HG02973 (cell line): ENCODE results near the gene IL1RAPL2.
"Not testable (repeated sequence)": the region's sequence is repeated elsewhere in the genome, so short reads cannot be mapped to it uniquely, and the experiment has no call there.

Experiments
- ATAC-seq: cut with Tn5 transposase; IDR thresholded peaks from one replicate; pipeline ENCODE4 v1.9.1; 2021; ENCODE audit warnings: moderate library complexity; ENCODE audit not compliant: unreplicated experiment

IL1RAPL2 gene

GRCh38 chrX:105134273-105134672 lies 568.3 kb downstream of the IL1RAPL2 start:
- ATAC-seq: no peak

- ATAC-seq: no peak
Measured at GRCh38 chrX:105136786-105137185, 570.8 kb downstream of the IL1RAPL2 start.

- no peak for ATAC-seq
Measured at GRCh38 chrX:105150036-105150435, 584.0 kb downstream of the IL1RAPL2 start.

GRCh38 chrX:105150557-105150956 lies 584.6 kb downstream of the IL1RAPL2 start:
- ATAC-seq: no peak

GRCh38 chrX:105167233-105167632 lies 601.2 kb downstream of the IL1RAPL2 start:
- no peak for ATAC-seq

GRCh38 chrX:105168577-105168976 lies 602.6 kb downstream of the IL1RAPL2 start:
- ATAC-seq: no peak

GRCh38 chrX:105173071-105173470 lies 607.1 kb downstream of the IL1RAPL2 start:
- no peak for ATAC-seq

- no peak for ATAC-seq
Measured at GRCh38 chrX:105179644-105180043, 613.6 kb downstream of the IL1RAPL2 start.

GRCh38 chrX:105189093-105189492 lies 623.1 kb downstream of the IL1RAPL2 start:
- ATAC-seq: no peak

- no peak for ATAC-seq
Measured at GRCh38 chrX:105190252-105190853, 624.4 kb downstream of the IL1RAPL2 start.

- ATAC-seq: no peak
Measured at GRCh38 chrX:105191878-105192277, 625.9 kb downstream of the IL1RAPL2 start.

GRCh38 chrX:105209406-105209805 lies 643.4 kb downstream of the IL1RAPL2 start:
- ATAC-seq: no peak

- ATAC-seq: no peak
Measured at GRCh38 chrX:105210258-105210657, 644.3 kb downstream of the IL1RAPL2 start.

- no peak for ATAC-seq
Measured at GRCh38 chrX:105211066-105211575, 645.1 kb downstream of the IL1RAPL2 start.

GRCh38 chrX:105219454-105220401 lies 653.7 kb downstream of the IL1RAPL2 start:
- no peak for ATAC-seq

- no peak for ATAC-seq
Measured at GRCh38 chrX:105220636-105221035, 654.6 kb downstream of the IL1RAPL2 start, which contains the start of gene TEX13A. Gene TEX13A, minus strand, starts transcription at chrX:105220694. Its CDS starts 297 bp downstream, at chrX:105220397.

GRCh38 chrX:105221374-105221773 lies 655.4 kb downstream of the IL1RAPL2 start:
- no peak for ATAC-seq

GRCh38 chrX:105226499-105226898 lies 660.5 kb downstream of the IL1RAPL2 start:
- no peak for ATAC-seq

- ATAC-seq: no peak
Measured at GRCh38 chrX:105228602-105229001, 662.6 kb downstream of the IL1RAPL2 start.

- ATAC-seq: no peak
Measured at GRCh38 chrX:105229146-105229545, 663.1 kb downstream of the IL1RAPL2 start.

GRCh38 chrX:105237407-105237806 lies 671.4 kb downstream of the IL1RAPL2 start:
- ATAC-seq: not testable (repeated sequence)

GRCh38 chrX:105241056-105241455 lies 675.1 kb downstream of the IL1RAPL2 start:
- ATAC-seq: no peak
